HepG2 (cell line): ENCODE results near the gene ANO9. TPM values are rescaled to one million over a fixed set of nuclear protein-coding genes. Genes with fewer than 3 reads are reported as not detected.
A peak's percentile ranks its signal among the peaks of the same experiment; 100 is the strongest.

ENCODE experiments used
- ATAC-seq: fragments of 200-7000 bp; cut with Tn5 transposase; 3 replicates; pipeline ENCODE4 v1.9.1; 2020; ENCODE audit warnings: mild to moderate bottlenecking, moderate library complexity
- BruUV-seq: library from RNA; stranded (reverse); fragments of 400-500 nt; replicated peaks from 2 replicates; lab custom pipeline; 2021; lab: Mats Ljungman, UMichigan
- CTCF ChIA-PET: fragments of 300-600 bp; formaldehyde crosslinking; extraction: SDS; loops from one replicate; lab custom pipeline; 2021; ENCODE audit warnings: low total read pairs, inconsistent platforms, low intra/inter-chr PET ratio; lab: Yijun Ruan, JAX
- POLR2A ChIA-PET: fragments of 350-600 bp; sonication (Branson Sonifier 250); formaldehyde crosslinking; loops from one replicate; lab custom pipeline; 2020; ENCODE audit warnings: antibody characterized with exemption, inconsistent platforms; lab: Yijun Ruan, JAX
- DNase-seq: peaks from one replicate; pipeline ENCODE4 v3.0.0-alpha.2; 2015; ENCODE audit warnings: low spot score
- FAIRE-seq: peaks from 3 replicates; lab custom pipeline; 2011; peaks lifted over from hg19 to GRCh38; lab: Jason Lieb, UNC
- H2AFZ ChIP-seq: one replicate; pipeline ENCODE4 v1.6.1; 2011; ENCODE audit warnings: low read length, inconsistent platforms
- H3K27ac ChIP-seq: fragments of 300-600 bp; 3 replicates; pipeline ENCODE4 v1.8.0; 2011; ENCODE audit warnings: mixed run types, mild to moderate bottlenecking, mixed read lengths, low read length, inconsistent platforms; ENCODE audit not compliant: insufficient read depth; ENCODE audit errors: extremely low read length
- H3K27me3 ChIP-seq, 2 experiments: fragments of 200-600 bp in 1 of 2; 2 replicates in 1 of 2; 3 replicates in 1 of 2; pipeline versions ENCODE4 v1.6.0 to v1.8.0; 2011; ENCODE audit warnings: low read length in 2 of 2, mild to moderate bottlenecking in 2 of 2, moderate library complexity in 2 of 2, inconsistent platforms in 1 of 2; ENCODE audit not compliant: insufficient read depth in 2 of 2, control insufficient read depth in 1 of 2
- H3K36me3 ChIP-seq, 2 experiments: fragments of 200-600 bp in 1 of 2; replicated peaks in 1 of 2; 2 replicates in 1 of 2; 3 replicates in 1 of 2; pipeline versions ENCODE4 v1.5.1 to v1.8.0; 2011; ENCODE audit warnings: low read length in 2 of 2, inconsistent platforms in 1 of 2; ENCODE audit not compliant: insufficient read depth in 2 of 2, control insufficient read depth in 1 of 2
- H3K4me1 ChIP-seq: 2 replicates; pipeline ENCODE4 v1.5.1; 2012; ENCODE audit warnings: low read length, inconsistent platforms; ENCODE audit not compliant: insufficient read depth
- H3K4me2 ChIP-seq: 2 replicates; pipeline ENCODE4 v1.6.0; 2011; ENCODE audit warnings: low read depth, low read length, inconsistent platforms
- H3K4me3 ChIP-seq, 3 experiments: fragments of 200-600 bp in 1 of 3; sonication (generic), shearing (Covaris generic) in 1 of 3; replicated peaks in 1 of 3; 2 replicates each; pipeline ENCODE4 v1.5.1; 2011 to 2016; ENCODE audit warnings: low read length in 3 of 3, inconsistent platforms in 2 of 3, low read depth in 2 of 3, mild to moderate bottlenecking in 2 of 3, control low read depth in 1 of 3, mixed read lengths in 1 of 3; ENCODE audit not compliant: insufficient read depth in 1 of 3
- H3K79me2 ChIP-seq: one replicate; pipeline ENCODE4 v1.6.1; 2011; ENCODE audit warnings: low read length, inconsistent platforms; ENCODE audit not compliant: insufficient read depth
- H3K9ac ChIP-seq: 2 replicates; pipeline ENCODE4 v1.6.0; 2011; ENCODE audit warnings: mild to moderate bottlenecking, low read depth, low read length, inconsistent platforms; ENCODE audit not compliant: insufficient read depth
- H3K9me3 ChIP-seq: 2 replicates; pipeline ENCODE4 v1.5.1; 2012; ENCODE audit warnings: mild to moderate bottlenecking, low read length
- H4K20me1 ChIP-seq: 2 replicates; pipeline ENCODE4 v1.6.0; 2011; ENCODE audit warnings: inconsistent platforms, mild to moderate bottlenecking, low read length, moderate library complexity; ENCODE audit not compliant: insufficient read depth
- ADNP ChIP-seq: sonication (generic); formaldehyde crosslinking; IDR thresholded peaks from 2 replicates; pipeline ENCODE4 v1.4.0; 2020; ENCODE audit warnings: missing genetic modification reagents
- AGO2 ChIP-seq: fragments of 200-400 bp; formaldehyde crosslinking; optimal IDR thresholded peaks from 2 replicates; pipeline ENCODE3; 2017; ENCODE audit warnings: mild to moderate bottlenecking, low read depth, low read length, moderate library complexity
- CCAR2 ChIP-seq: fragments of 200-400 bp; formaldehyde crosslinking; optimal IDR thresholded peaks from 2 replicates; pipeline ENCODE3; 2018; ENCODE audit warnings: low read depth, mild to moderate bottlenecking, low read length, moderate library complexity
- GTF2F1 ChIP-seq: fragments of 150-350 bp; IDR thresholded peaks from 2 replicates; pipeline ENCODE4 v1.6.1; 2014; ENCODE audit warnings: low read length
- ZFP82 ChIP-seq: sonication (generic); formaldehyde crosslinking; IDR thresholded peaks from 2 replicates; pipeline ENCODE4 v1.5.1; 2020; ENCODE audit warnings: mild to moderate bottlenecking, missing genetic modification reagents, borderline replicate concordance
- ZNF629 ChIP-seq: sonication (generic); formaldehyde crosslinking; conservative IDR thresholded peaks from 2 replicates; pipeline ENCODE4 v1.5.0; 2020; ENCODE audit warnings: missing genetic modification reagents
- WGBS: methylation state at CpG from one replicate; pipeline ENCODE4 v1.1.6; 2017; ENCODE audit warnings: low lambda C conversion rate; 5-methylcytosine and 5-hydroxymethylcytosine counted together
- in situ Hi-C: cut with HindIII; loops from 2 replicates; pipeline ENCODE4 v1.10.0; 2017; ENCODE audit warnings: low pct_unique_long_range_greater_than_20kb; ENCODE audit not compliant: extremely low pct_ligation_motif_present
- intact Hi-C: fragments of 100-400 bp; cut with micrococcal nuclease; formaldehyde crosslinking; loops from one replicate; pipeline ENCODE4 v1.10.0; 2022; ENCODE audit not compliant: unreplicated experiment
- polyA plus RNA-seq, 8 experiments: library from polyadenylated mRNA; depleted of rRNA in 3 of 8; stranded (reverse) in 7 of 8; unstranded in 1 of 8; fragments of >200 nt; fragmentation: Illumina TruSeq in 4 of 8; extraction: Trizol in 4 of 8; gene quantifications; 2 replicates each; pipeline versions ENCODE4 v1.2.1 to v1.2.3, GENCODE V29; 2011 to 2016; ENCODE audit warnings: low read depth in 4 of 8, missing spikeins in 1 of 8, mixed read lengths in 1 of 8; ENCODE audit not compliant: insufficient read depth in 1 of 8
- total RNA-seq, 5 experiments: library from RNA; depleted of rRNA; stranded (reverse); fragments of >200 nt; fragmentation: Illumina TruSeq; extraction: Trizol; gene quantifications; 2 replicates each; pipeline ENCODE4 v1.2.3, GENCODE V29; 2016; ENCODE audit warnings: low read depth in 1 of 5

The ANO9 gene
- total and polyA plus RNA-seq, 2 of the 13 experiments (the other 11 are each of a cell fraction or from before 2014, with no cell fraction given): 8.9 to 14.3 TPM

DNA sequence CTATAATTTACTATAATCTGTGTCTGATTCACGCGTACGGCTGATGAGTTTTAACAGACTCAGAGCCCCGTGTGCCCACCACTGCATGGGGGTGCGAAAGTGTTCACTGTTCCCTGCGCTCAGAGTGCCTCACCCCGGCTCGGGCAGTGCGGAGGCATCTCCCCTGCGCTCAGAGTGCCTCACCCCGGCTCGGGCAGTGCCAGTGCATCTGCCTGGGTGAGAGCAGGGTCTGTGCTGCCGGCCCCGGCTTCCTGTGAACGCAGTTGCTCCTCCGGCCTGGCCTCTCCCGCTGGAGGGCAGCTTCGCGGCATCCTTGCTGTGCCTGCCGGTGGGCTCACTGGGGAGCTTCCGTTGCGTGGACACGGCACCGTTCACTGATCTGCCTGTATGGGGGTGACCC, 22.5 kb upstream of the ANO9 start:
- DNase-seq: no peak
- no peaks in the 10 kb centered on the region; a peak in 1 of 5 replicates for H3K27me3 ChIP-seq
- no peak overlapping the region for H2AFZ ChIP-seq
- no peak for FAIRE-seq
- 97% methylated on average over 17 of the region's 24 CpGs for WGBS
- no peak overlapping the region for H3K9ac ChIP-seq
- no peak overlapping the region for H3K27ac ChIP-seq
- no peak overlapping the region for H3K4me3 ChIP-seq
- H3K4me2 ChIP-seq: no peak overlapping the region
- peaks cover 3% of the 10 kb centered on the region for H3K79me2 ChIP-seq
- no peaks in the 10 kb centered on the region for H4K20me1 ChIP-seq
- BruUV-seq: no TSS peak
- ChIA-PET POLR2A (no interaction called here), CTCF (no interaction called here)
- H3K9me3 ChIP-seq: no peaks in the 10 kb centered on the region
- TF ChIP-seq AGO2: peak; percentile 43
- TF ChIP-seq GTF2F1: no peak
- no peak for TF ChIP-seq ADNP (CRISPR knock-in tag)
- no peak for TF ChIP-seq ZNF629 (CRISPR knock-in tag)
- TF ChIP-seq ZFP82 (CRISPR knock-in tag): no peak
- peaks cover 13 to 44% of the 10 kb centered on the region in 2 experiments for H3K36me3 ChIP-seq
- in situ Hi-C loops: no loop called here
- peaks cover 8% of the 10 kb centered on the region for H3K4me1 ChIP-seq
- ATAC-seq: no peak
- intact Hi-C loops: no loop called here

DNA sequence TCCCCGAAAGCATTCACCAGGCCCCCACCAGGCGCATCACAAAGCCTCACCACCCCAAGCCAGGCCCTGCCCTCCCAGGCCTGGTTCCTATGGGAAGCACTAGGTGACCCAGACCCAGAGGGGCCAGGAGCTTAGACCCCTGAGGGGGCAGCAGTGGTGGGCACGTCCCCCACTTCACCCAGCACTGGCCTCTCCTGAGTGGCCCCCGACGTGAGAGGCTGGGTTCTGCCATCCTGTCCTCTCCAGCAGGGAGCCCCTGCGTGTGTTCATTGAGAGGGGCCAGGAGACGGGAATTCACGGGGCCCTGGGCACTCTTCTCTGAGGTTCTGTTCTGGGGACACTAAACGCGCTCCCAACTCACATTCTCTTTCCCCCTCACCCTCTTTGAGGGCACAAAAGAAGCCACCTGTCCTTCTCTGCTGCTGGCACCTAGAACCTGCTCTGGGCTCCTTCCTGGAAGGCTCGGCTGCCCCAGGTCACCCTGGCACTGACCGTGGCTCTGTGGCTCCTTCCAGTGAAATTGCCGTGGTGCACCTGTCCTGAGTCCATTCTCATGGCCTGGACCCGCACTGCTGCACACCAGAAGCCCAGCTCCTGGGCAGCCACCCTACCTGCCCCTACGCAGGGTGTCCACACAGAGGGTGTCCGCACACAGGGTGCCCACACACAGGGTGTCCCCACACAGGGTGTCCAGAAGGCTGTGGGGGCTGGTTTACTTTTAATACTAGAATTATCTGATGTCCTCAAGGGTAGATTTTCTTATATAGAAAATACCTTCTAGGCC, 20.5 kb upstream of the ANO9 start:
- H3K4me3 ChIP-seq: no peak overlapping the region
- in situ Hi-C loops: no loop called here
- no peak overlapping the region for H3K4me2 ChIP-seq
- H3K9ac ChIP-seq: no peak overlapping the region
- peaks cover 15 to 47% of the 10 kb centered on the region in 2 experiments for H3K36me3 ChIP-seq
- no peaks in the 10 kb centered on the region for H3K4me1 ChIP-seq
- FAIRE-seq (no peak), ATAC-seq (no peak), DNase-seq (no peak)
- no peaks in the 10 kb centered on the region for H3K9me3 ChIP-seq
- no peak overlapping the region for H3K27ac ChIP-seq
- no peaks in the 10 kb centered on the region; a peak in 1 of 5 replicates for H3K27me3 ChIP-seq
- no peak overlapping the region for H2AFZ ChIP-seq
- no TSS peak for BruUV-seq
- CTCF ChIA-PET: no interaction called here
- 100% methylated on average over 13 of the region's 16 CpGs for WGBS
- intact Hi-C loops: no loop called here
- POLR2A ChIA-PET: no interaction called here
- no peak for TF ChIP-seq CCAR2
- peak; percentile 57 for TF ChIP-seq AGO2
- H3K79me2 ChIP-seq: peaks cover 13% of the 10 kb centered on the region
- H4K20me1 ChIP-seq: no peaks in the 10 kb centered on the region
